Stimulated activated CD8-positive, alpha-beta memory T cell treated with anti-CD3 and anti-CD28 coated beads, Interleukin-2, amount 100 ng/mL, for 48 hours (primary cell): Measurements from ENCODE around the gene TOX3.

Source experiments
- DNase-seq, 2 donors: peaks; one replicate each; pipeline ENCODE4 v3.0.0-alpha.2; 2020; ENCODE audit warnings: low read depth in 2 of 2

Gene TOX3

GRCh38 chr16:52451971-52452421 lies 94.9 kb downstream of the TOX3 start:
- DNase-seq, result no peak

GRCh38 chr16:52450916-52451315 lies 96.0 kb downstream of the TOX3 start:
- no peak for DNase-seq

GRCh38 chr16:52450241-52450640 lies 96.7 kb downstream of the TOX3 start:
- no peak for DNase-seq

- no peak for DNase-seq
Observed at GRCh38 chr16:52446080-52446479, 100.9 kb downstream of the TOX3 start.

- no peak for DNase-seq
Observed at GRCh38 chr16:52441886-52442285, 105.1 kb downstream of the TOX3 start.

- DNase-seq, result no peak
Observed at GRCh38 chr16:52440248-52440647, 106.7 kb downstream of the TOX3 start.

- DNase-seq, result no peak
Observed at GRCh38 chr16:52439750-52440149, 107.2 kb downstream of the TOX3 start.

- no peak for DNase-seq
Observed at GRCh38 chr16:52439171-52439701, 107.7 kb downstream of the TOX3 start.

GRCh38 chr16:52437277-52437670 lies 109.7 kb downstream of the TOX3 start:
- no peak for DNase-seq

GRCh38 chr16:52436339-52437276 lies 110.3 kb downstream of the TOX3 start:
- DNase-seq, result no peak

GRCh38 chr16:52434224-52434623 lies 112.7 kb downstream of the TOX3 start:
- no peak for DNase-seq

GRCh38 chr16:52433643-52434042 lies 113.3 kb downstream of the TOX3 start:
- DNase-seq, result no peak

- DNase-seq, result no peak
Observed at GRCh38 chr16:52424591-52424990, 122.4 kb downstream of the TOX3 start.

- DNase-seq, result no peak
Observed at GRCh38 chr16:52422307-52422706, 124.6 kb downstream of the TOX3 start.

GRCh38 chr16:52418201-52418600 lies 128.7 kb downstream of the TOX3 start:
- no peak for DNase-seq

- DNase-seq, result no peak
Observed at GRCh38 chr16:52416888-52417287, 130.1 kb downstream of the TOX3 start.

GRCh38 chr16:52411011-52411410 lies 135.9 kb downstream of the TOX3 start:
- no peak for DNase-seq

GRCh38 chr16:52408191-52408845 lies 138.6 kb downstream of the TOX3 start:
- no peak for DNase-seq

GRCh38 chr16:52407778-52408177 lies 139.2 kb downstream of the TOX3 start:
- no peak for DNase-seq

- no peak for DNase-seq
Observed at GRCh38 chr16:52405441-52405840, 141.5 kb downstream of the TOX3 start.

- no peak for DNase-seq
Observed at GRCh38 chr16:52404546-52404945, 142.4 kb downstream of the TOX3 start.

GRCh38 chr16:52399116-52399515 lies 147.8 kb downstream of the TOX3 start:
- no peak for DNase-seq

GRCh38 chr16:52398491-52398960 lies 148.4 kb downstream of the TOX3 start:
- DNase-seq, result no peak
